NCI-H1930 (cell line): ENCODE data around the gene ABCC9.
"Not testable (repeated sequence)": the region's sequence is repeated elsewhere in the genome, so short reads cannot be mapped to it uniquely, and the experiment has no call there.

Source experiments
- DNase-seq, 2 experiments: peaks; one replicate each; lab custom pipeline; 2025; lab: John Stamatoyannopoulos, UW

Gene ABCC9

DNA sequence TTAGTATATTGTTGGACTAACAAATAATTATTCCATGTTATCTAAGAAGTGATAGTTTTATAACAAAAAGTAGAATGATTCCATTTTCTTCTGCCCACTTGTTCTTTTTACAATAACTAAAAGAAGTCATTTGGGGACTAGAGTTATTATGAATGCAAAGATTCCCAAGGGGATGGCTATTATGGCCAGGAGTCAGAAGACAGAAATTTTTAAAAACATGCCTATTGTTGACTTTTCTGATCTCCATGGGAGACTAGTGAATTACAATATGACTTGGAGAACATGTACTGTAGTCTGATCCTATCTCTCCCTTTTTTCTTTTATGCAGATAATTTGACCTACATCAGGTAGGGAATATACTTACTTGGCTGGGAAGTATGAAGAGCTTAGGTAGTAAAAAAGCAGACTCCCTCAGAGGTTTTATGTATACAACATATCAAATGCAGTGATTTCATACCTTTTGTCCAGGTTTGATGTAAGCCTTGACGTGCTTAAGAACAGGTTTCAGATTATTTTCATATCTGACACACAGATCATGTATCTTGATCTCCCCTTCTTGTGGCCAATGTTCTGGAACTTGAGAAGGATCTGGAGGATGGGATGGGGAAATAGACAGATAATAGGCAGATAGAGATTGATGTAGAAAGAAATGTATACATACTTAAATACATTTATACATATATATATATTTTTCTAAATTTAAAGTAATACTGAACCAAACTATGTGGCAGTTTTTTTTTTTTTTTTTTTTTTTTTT lies 125.7 kb downstream of the ABCC9 start:
- DNase-seq = no peak

DNA sequence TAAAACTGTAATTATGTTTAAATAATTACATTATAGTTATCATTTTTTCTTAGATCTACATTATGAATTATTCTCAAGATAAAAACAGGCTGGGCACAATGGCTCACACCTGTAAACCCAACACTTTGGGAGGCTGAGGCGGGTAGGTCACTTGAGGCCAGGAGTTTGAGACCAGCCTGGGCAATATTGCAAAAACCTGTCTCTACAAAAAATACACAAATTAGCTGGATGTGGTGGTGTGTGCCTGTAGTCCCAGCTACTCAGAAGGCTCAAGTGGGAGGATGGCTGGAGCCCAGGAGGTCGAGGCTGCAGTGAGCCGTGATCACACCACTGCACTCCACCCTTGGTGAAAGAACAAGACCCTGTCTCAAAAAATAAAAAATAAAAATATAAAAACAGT lies 126.4 kb downstream of the ABCC9 start:
- no peak for DNase-seq

DNA sequence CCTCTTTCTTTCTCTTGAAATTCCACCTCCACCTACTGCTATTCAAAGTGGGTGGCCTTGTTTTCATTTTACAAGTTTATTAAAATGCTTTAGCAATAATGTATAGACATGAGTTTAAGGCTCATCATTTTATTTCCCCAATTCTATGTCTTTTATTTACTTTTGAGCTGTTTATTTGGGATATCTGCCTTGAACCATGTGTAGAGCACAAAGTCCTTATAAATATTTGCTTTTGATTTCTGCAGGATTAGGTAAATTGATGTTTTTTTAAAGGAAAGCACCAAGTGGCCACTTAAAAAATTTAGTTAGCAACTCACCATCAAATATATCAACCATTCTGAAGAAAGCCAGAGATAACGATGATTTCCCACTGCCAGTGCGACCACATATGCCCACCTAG lies 126.9 kb downstream of the ABCC9 start:
- no peak for DNase-seq

- no peak for DNase-seq
Measured at GRCh38 chr12:21813751-21814150, 127.5 kb downstream of the ABCC9 start.

GRCh38 chr12:21813125-21813524 lies 128.1 kb downstream of the ABCC9 start:
- DNase-seq = no peak

GRCh38 chr12:21812340-21812739 lies 128.9 kb downstream of the ABCC9 start:
- DNase-seq = not testable (repeated sequence)

- no peak for DNase-seq
Measured at GRCh38 chr12:21809100-21809499, 132.1 kb downstream of the ABCC9 start.

DNA sequence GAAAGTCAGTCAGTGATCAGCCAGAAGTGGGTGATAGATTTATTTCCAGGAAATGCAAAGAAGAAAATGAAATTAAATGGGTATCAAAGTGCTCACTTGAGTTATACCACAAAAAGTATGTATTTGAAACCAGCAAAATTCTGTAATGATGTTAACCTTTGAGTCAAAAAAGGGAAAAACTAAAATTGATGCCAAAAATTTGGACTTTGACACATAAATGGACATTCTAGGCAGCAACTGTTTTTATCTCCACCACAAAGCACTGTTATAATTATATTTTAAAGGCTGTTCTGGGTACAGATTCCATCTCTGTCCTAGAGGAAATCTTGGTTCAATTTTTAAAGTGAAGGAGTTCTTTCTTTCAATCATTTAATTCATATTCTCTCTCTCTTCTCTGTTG lies 135.0 kb downstream of the ABCC9 start:
- no peak for DNase-seq

DNA sequence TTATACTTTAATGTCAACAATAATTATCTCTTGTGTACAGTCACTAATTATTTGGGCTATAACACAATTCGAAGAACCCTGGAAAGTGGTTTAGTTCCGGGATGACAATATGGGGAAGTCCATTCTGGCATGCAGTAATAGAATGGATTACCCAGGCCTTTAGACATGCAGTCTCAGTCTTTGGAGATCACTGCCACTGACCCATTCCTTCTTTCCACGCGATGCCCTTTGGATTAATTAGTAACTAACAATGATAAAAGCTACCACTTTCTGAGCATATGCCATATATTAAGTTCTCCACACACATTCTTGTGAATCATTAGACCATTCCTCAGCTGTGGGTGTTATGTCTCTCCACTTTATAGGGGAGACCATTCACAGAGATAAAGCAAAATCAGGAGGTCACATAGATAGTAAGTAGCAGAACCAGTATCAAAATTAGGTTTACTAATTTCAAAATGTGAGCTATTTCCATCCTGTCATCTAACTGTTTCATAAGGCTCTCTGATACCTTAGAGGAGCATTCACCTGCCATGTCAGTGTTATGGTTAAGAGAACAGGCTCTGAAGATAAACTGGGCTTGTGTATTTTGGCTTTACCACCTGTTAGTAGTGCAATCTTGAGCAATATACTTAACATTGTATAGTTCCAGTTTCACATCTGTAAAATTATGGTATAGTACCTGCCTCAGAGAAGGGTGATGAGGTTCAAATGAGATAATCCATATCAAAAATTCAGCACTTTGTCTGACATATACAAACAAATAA lies 139.5 kb downstream of the ABCC9 start:
- no peak for DNase-seq

- no peak for DNase-seq
Measured at GRCh38 chr12:21800011-21800410, 141.2 kb downstream of the ABCC9 start.

- DNase-seq = no peak
Measured at GRCh38 chr12:21797539-21797938, 143.7 kb downstream of the ABCC9 start.

DNA sequence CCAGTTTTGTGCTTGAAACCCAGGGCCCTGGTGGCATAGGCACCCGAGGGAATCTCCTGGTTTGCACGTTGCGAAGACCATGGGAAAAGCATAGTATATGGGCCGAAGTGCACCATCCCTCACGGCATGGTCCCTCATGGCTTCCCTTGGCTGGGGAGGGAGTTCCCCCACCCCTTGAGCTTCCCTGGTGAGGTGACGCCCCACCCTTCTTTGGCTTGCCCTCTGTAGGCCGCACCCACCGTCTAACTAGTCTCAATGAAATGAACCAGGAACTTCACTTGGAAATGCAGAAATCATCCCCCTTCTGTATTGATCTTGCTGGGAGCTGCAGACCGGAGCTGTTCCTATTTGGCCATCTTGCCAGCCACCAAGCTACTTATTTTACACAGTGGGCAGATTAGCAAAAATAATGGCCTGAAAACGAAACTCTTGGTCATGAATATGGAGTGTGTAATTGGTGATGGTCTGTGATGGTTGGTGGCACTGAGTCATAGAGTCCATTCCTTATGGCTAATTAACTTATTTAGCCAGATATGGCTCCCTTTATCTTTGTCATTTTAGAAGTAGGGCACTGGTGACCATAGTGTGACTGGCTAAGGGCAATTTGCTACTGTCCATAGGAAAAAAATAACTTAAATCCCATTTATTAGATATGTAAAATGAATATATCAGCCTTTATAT lies 145.4 kb downstream of the ABCC9 start:
- DNase-seq = no peak

GRCh38 chr12:21794807-21795595 lies 146.2 kb downstream of the ABCC9 start:
- DNase-seq = not testable (repeated sequence)

DNA sequence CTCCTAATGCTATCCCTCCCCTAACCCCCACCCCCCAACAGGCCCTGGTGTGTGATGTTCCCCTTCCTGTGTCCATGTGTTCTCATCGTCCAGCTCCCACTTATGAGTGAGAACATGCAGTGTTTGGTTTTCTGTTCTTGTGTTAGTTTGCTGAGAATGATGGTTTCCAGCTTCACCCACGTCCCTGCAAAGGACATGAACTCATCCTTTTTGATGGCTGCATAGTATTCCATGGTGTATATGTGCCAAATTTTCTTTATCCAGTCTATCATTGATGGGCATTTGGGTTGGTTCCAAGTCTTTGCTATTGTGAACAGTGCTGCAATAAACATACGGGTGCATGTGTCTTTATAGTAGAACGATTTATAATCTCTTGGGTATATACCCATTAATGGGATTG lies 151.5 kb downstream of the ABCC9 start:
- DNase-seq = not testable (repeated sequence)

DNA sequence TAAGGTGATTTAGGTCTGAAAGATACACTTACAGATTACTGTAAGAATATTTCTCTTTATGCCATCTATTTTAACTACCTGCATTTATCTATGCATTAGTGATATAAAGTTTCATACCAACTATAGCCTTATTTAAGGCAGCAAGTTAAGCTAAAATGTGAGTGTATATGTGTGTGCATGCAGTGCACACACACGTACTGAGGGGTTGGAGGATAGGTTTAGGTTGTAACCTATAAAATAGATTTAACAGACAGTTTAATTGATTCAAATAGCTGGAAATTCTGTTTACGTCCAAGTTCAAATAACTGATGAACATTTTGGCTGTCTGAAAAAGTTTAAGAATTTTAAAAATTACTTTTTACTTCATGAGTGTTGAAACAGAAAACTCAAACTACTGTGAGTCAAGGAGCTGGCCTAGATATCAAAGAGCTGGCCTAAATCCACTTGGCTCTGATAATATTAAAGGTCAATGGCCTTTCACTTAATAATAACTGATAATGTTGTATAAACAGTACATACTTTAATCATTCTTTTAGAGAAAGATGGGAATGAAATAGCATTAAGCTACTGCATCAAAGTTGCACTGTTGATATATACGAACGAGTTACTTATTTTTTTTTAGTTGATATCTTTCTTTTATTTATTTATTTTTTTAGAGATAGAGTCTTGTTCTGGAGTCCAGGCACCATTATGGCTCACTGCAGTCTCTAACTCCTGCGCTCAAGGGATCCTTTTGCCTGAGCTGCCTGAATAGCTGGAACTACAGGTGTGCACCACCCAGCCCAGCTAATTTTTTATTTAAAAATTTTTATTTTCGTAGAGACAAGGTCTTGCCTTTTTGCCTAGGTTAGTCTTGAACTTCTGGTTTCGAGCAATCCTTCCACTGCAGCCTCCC lies 152.9 kb downstream of the ABCC9 start:
- no peak for DNase-seq

DNA sequence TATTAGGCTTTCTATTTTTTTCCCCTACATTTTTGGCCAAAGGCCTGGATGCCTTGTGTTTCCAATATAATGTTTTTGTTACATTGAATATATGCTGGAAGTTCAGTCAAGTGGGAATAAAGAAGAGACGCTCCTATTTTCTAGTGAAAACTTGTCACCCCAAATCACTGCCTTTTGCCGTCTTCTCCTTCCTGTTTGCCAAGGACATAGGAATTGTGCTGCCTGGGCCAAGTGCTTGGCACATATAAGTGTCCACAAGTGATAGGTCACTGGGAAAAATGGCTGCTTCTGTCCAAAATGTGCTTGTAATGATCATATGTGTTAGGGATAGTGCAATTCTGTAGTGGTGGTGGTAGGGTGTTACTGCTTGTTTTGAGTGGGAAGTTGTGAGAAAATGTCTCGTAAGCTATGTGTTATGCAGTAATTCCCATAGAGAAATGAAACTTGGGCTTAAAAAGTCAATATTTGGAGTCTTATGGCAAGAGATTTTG lies 155.1 kb downstream of the ABCC9 start:
- DNase-seq = no peak

- not testable (repeated sequence) for DNase-seq
Measured at GRCh38 chr12:21782723-21783122, 158.5 kb downstream of the ABCC9 start.

DNA sequence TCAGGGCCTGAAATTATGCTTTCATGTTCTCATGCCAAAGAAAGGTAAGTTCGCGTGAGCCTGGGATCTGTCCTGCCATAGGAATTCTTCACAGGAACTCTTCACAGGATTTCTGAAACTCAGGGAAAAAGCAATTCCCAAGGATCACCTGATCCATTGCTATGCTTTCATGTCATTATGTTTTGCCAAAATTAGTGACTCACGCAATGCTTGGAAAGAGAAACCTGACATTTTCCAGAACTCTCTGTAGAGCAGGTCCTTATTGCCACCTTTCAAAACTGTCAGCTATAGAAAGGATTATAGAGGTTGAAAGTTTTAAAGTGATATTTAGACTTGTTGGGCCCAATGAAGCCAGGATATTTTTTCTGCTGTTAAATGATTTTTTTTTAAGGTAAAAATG lies 160.4 kb downstream of the ABCC9 start:
- no peak for DNase-seq

GRCh38 chr12:21776175-21776574 lies 165.1 kb downstream of the ABCC9 start:
- no peak for DNase-seq

GRCh38 chr12:21775133-21775820 lies 165.9 kb downstream of the ABCC9 start:
- no peak for DNase-seq
